Measurements from ENCODE around the gene NCS1.

DNA sequence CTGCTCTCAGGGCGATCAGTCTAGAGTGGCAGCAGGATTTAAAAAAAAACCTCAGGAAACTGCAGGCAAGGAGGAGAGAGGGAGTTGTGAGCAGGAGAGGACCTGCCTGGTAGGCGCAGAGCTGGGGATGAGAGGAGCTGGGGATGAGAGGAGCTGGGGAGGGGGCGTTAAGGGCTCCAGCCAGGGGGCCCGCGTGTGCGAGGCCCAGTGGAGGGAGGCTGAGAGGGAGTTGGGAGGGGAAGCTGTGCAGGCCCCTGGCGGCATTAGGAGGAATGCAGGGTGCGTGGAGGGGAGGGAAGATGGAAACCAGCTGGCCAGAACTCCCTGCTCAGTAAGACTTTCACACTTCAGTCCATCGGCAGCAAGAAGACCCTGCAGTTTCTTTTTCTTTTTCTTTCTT is 48.1 kb downstream of the NCS1 start:
- no peak for TF ChIP-seq EZH2phosphoT487 (IDR thresholded peaks at IDR 0.05; ENCODE audit: insufficient read depth, low read depth)
- no peak for TF ChIP-seq EZH2 (IDR thresholded peaks at IDR 0.05; ENCODE audit: insufficient read depth, poor library complexity, severe bottlenecking)
